Measurements from ENCODE around the gene LGSN. TPM values are rescaled to one million over a fixed set of nuclear protein-coding genes. Genes with fewer than 3 reads are reported as not detected.

LGSN gene
- total RNA-seq, 2 donors from 2014 or later, result not detected

Small RNA genes lying within 50 kb of the gene (small RNA-seq; reads per million reads assigned to genes)
- 0 reads per million in 2 donors for gene SPTLC1P3

Other genes with a start within 250 kb of the LGSN start
- gene FKBP1C, start 108.5 kb downstream of the LGSN start, total RNA-seq, result under 1 TPM in 1 of 2 donors, not detected in 1; 0.32 TPM